Cardiac fibroblast (primary cell): Measurements from ENCODE around the gene GREM1.

Source experiments
- DNase-seq, 2 donors: peaks; one replicate each; pipeline versions ENCODE4 v3.0.0 to v3.0.0-alpha.2; 2010; ENCODE audit warnings: low read depth in 2 of 2
- H3K4me3 ChIP-seq, 2 donors: replicated peaks in 1 of 2; 1 replicate in 1 of 2; 2 replicates in 1 of 2; pipeline ENCODE4 v1.5.1; 2011; ENCODE audit warnings: low read depth in 2 of 2, low read length in 2 of 2, mild to moderate bottlenecking in 2 of 2, moderate library complexity in 1 of 2
- TF ChIP-seq, protein P1 (sequence below): IDR thresholded peaks from one replicate; pipeline ENCODE4 v1.5.1; 2011; ENCODE audit warnings: low read depth, mild to moderate bottlenecking, low read length, inconsistent platforms

Gene GREM1

GRCh38 chr15:32716915-32717425, 834 bp upstream of the GREM1 start:
- DNase-seq, result peak in 1 of 2 donors; percentile 43
- H3K4me3 ChIP-seq, result peak overlapping the region; percentile 53 to 75
- TF ChIP-seq, protein P1, sequence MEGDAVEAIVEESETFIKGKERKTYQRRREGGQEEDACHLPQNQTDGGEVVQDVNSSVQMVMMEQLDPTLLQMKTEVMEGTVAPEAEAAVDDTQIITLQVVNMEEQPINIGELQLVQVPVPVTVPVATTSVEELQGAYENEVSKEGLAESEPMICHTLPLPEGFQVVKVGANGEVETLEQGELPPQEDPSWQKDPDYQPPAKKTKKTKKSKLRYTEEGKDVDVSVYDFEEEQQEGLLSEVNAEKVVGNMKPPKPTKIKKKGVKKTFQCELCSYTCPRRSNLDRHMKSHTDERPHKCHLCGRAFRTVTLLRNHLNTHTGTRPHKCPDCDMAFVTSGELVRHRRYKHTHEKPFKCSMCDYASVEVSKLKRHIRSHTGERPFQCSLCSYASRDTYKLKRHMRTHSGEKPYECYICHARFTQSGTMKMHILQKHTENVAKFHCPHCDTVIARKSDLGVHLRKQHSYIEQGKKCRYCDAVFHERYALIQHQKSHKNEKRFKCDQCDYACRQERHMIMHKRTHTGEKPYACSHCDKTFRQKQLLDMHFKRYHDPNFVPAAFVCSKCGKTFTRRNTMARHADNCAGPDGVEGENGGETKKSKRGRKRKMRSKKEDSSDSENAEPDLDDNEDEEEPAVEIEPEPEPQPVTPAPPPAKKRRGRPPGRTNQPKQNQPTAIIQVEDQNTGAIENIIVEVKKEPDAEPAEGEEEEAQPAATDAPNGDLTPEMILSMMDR, result no peak

- DNase-seq, result peak in 1 of 2 donors; percentile 55
- TF ChIP-seq, protein P1, result no peak
- peak overlapping the region; percentile 53 to 75 for H3K4me3 ChIP-seq
Measured at GRCh38 chr15:32718227-32718820, 520 bp downstream of the GREM1 start.

- DNase-seq, result peak in 1 of 2 donors; percentile 43
- peak overlapping the region; percentile 53 to 75 for H3K4me3 ChIP-seq
- TF ChIP-seq, protein P1, result no peak
Measured at GRCh38 chr15:32718821-32719716, 1.3 kb downstream of the GREM1 start.

DNA sequence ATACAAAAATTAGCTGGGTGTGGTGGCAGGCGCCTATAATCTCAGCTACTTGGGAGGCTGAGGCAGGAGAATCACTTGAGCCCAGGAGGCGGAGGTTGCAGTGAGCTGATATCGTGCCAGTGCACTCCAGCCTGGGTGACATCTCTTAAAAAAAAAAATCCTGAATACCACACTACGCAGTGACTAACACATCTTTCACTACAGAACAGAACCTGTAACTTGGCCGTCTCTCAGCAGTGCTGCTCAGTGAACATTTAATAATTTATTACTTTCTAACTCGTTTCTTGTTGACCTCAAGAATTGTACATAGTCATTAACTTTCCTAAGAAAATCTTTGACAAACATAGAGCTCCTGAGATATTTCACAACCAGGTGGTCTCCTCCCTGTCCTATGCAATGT, 3.8 kb downstream of the GREM1 start:
- no peak overlapping the region for H3K4me3 ChIP-seq
- peak in 1 of 2 donors; percentile 63 for DNase-seq
- TF ChIP-seq, protein P1, result no peak

GRCh38 chr15:32722136-32722535, 4.3 kb downstream of the GREM1 start:
- DNase-seq, result no peak

GRCh38 chr15:32723171-32723948, 5.6 kb downstream of the GREM1 start:
- no peak overlapping the region for H3K4me3 ChIP-seq
- TF ChIP-seq, protein P1, result no peak
- DNase-seq, result no peak

More at GRCh38 chr15:32722136-32722535, 4.3 kb downstream of the GREM1 start:
- TF ChIP-seq, protein P1, result no peak
- no peak overlapping the region for H3K4me3 ChIP-seq
